ENCODE data around the gene KLF9.
A peak's percentile ranks its signal among the peaks of the same experiment; 100 is the strongest.

DNA sequence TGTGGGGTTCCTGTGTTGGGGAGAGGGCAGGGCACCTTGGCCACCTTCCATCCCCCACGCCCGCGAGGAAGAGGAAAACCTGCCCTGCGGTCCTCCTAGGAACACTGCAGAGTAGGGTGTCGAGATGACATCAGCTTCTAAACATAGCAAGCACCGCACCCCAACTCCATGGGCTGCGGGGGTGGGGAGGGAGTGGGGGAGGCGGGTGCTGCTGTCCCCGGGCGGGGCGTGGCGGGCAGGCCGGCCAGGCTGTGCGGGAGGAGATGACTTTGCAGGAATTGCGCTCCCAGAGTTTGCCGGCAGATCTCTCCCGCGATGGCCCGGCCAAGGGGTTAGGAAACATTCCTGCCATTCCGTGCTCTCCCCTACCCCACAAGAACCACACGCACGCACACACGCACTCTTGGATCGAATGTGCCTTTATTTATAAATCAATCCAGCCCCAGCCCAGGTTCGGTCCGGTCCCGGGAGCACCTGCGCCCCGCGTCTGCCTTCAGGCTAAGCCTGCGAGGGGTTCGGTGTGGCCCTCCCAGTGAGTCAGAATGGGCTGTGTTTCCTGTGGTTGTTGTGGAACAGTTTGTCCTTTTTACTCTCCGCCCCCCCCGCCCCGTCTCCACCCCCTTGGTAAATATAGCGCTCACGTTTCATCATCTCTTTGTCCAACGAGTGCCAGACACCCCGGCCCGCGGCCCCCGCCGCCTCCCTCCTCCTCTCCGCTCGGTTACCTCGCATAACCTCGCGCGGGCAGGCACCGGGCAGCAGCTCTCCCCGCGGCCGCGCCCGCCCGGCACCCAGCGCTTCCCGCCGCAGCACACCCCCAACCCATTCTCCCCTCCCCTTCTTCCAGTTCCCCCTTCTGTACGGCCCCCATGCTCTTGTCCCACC lies 5.3 kb upstream of the KLF9 start:
- TF ChIP-seq, protein P1, sequence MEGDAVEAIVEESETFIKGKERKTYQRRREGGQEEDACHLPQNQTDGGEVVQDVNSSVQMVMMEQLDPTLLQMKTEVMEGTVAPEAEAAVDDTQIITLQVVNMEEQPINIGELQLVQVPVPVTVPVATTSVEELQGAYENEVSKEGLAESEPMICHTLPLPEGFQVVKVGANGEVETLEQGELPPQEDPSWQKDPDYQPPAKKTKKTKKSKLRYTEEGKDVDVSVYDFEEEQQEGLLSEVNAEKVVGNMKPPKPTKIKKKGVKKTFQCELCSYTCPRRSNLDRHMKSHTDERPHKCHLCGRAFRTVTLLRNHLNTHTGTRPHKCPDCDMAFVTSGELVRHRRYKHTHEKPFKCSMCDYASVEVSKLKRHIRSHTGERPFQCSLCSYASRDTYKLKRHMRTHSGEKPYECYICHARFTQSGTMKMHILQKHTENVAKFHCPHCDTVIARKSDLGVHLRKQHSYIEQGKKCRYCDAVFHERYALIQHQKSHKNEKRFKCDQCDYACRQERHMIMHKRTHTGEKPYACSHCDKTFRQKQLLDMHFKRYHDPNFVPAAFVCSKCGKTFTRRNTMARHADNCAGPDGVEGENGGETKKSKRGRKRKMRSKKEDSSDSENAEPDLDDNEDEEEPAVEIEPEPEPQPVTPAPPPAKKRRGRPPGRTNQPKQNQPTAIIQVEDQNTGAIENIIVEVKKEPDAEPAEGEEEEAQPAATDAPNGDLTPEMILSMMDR (IDR thresholded peaks at IDR 0.05) = peak in 2 of 3 donors; percentile 10 to 39
- peak; percentile 85 to 95 (median 92) for TF ChIP-seq POLR2AphosphoS5 (IDR thresholded peaks at IDR 0.05)
